NCI-H82 (cell line): Measurements from ENCODE around the gene ALG1.

Experiments used
- DNase-seq: peaks from one replicate; lab custom pipeline; 2025; lab: John Stamatoyannopoulos, UW

The ALG1 gene, protein sequence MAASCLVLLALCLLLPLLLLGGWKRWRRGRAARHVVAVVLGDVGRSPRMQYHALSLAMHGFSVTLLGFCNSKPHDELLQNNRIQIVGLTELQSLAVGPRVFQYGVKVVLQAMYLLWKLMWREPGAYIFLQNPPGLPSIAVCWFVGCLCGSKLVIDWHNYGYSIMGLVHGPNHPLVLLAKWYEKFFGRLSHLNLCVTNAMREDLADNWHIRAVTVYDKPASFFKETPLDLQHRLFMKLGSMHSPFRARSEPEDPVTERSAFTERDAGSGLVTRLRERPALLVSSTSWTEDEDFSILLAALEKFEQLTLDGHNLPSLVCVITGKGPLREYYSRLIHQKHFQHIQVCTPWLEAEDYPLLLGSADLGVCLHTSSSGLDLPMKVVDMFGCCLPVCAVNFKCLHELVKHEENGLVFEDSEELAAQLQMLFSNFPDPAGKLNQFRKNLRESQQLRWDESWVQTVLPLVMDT

DNA sequence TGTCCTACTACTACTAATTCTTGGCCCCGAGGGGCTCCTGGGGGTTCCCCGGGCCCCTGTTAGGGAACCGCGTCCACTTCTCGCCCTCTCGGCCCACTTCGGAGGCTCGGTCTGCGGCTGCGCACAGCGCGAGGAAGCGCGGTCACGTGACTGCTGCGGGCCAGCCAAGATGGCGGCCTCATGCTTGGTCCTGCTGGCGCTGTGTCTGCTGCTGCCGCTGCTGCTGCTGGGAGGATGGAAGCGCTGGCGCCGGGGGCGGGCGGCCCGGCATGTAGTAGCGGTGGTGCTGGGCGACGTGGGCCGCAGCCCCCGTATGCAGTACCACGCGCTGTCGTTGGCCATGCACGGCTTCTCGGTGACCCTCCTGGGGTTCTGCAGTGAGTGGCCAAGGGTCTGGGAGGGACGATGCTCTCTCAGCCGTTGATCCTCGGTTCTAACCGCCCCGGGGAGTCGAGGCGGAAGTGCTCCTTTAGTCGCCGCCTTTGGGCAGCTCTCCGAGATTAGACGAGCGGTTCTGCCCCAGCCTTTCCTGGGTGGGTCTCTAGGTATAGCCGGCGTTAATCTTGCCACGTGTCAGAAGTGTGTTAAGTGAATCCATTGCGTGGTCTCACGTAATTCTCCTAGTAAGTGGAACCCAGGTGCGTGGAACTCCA is at the start of gene ALG1:
Gene ALG1 (plus strand): TSS at position 163 of the 653 bp plus-strand sequence. CDS start 7 bp downstream, at position 170.
- DNase-seq: peak; percentile 91

DNA sequence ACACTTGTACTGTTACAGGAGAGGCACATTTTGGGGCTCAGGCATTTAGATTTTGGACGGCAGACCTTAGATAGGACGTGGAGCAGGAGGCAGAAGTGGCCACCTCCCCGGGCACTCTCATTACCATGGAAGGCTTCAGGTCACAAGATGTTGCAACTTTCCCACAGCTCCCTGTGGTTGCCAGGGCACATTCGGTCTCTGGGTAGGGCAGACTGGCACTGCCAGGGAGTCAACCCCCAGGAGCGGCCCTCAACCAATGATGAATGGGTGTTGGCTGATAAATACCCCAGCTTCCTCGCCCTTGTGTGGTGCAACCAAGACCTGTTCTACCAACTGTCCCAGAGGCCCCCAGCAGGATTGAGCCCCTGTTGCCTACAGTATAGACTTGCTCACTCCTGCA is 49.1 kb upstream of the ALG1 start:
- DNase-seq: no peak

DNA sequence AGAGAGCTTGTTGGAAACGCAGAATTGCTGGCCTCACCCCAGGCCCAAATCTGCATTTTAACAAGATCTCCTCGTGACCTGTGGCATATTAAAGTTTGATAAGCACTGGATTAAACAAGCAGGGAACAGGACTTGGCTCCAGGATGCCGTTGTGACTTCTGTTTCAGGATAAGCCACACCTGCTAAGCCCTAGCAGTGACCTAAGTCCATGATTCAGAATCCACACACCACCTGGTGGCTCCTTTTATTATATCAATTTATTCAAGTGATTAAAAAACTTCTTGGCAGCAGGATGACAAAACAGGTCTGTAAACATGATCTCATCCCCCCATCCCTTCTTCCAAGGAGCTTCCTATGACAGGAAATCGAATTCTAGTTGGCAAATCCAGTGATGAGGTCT is 47.0 kb upstream of the ALG1 start:
- peak; percentile 87 for DNase-seq

DNA sequence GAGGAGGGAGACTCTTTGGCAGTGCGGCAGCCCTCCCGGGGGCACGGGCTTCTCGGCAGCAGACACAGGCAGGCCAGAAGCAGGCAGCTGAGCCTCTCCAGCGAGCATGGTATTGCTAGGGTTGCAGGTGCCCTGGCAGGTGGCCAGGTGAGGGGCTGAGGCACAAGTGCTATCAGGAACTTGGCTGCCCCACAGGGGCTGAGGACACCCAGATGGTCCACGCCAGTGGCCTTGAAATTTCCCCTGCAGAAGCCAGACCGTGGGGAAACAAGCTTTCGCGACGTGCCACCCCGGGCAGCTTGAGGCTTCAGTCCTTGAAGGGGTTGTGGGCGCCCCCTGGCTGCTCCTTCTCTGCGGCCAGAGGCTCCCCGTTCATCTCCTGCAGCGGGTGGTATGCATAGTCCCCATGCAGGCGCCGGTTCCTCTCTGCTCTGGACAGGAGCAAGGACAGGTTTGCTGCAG is 46.4 kb upstream of the ALG1 start:
- DNase-seq: peak; percentile 77

DNA sequence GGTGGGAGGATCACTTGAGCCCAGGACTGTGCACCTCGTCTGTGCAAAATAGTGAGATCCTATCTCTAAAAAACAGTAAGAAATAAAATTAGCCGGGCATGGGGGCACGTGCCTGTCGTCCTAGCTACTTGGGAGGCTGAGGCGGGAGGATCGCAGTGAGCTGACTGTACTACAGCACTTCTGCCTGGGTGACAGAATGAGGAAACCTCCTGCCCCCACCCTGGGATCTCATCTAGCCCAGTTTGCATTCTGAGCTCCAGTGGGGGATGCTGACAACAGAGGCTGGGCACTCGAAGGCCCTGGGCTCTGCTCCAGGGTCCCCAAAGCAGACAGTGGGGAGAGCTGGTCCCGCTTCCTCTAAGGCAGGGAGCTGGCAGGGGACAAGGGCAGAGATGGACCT is 45.0 kb upstream of the ALG1 start:
- DNase-seq: no peak

DNA sequence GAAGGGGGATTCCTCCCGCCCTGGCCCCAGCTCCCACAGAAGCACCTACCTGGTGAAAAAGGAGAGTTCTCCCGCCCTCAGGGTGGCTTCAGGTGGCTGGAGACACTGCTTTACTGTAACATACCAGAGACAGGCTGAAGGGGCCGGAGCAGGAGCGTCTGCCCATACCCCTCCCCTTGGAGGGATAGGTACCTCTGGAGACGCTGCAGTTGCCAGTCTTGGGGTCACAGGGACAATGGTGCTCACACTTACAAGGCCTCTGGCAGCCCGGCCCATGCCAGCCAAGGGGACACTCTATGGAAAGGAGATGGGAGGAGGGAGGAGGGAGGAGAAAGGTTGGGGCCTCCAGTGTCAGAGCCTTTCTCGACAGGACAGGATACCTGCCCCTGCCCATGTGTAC is 44.6 kb upstream of the ALG1 start:
- no peak for DNase-seq

DNA sequence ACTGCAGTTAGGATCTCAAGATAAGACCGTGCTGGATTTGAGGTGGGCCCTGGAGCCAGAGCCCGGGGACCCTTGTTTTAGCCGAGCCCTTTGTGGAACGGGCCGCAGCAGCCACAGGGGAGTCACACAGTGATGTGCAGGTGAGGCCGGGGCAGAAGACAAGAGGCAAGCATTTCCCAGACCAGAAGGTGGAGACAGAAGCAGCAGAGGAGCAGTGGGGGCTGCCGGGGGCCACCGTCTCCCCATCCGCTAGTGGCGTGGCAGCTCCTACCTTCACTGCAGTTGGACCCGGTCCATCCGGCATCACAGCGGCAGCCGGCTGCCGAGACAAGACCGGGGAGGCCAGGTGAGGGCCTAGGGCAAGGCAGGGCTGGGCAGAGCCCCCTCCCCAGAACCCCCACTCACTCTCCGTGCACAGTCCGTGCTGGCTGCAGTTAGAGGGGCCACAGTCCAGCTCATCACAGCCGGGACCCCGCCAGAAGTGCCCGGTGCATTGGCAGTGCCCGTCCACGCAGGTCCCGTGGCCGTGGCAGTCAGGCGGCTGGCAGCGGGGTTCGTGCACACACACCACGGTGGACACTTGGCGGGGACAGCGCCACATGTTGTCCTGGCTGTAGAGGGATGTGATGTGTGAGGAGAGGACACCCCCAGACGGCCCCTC is 43.9 kb upstream of the ALG1 start:
- no peak for DNase-seq

DNA sequence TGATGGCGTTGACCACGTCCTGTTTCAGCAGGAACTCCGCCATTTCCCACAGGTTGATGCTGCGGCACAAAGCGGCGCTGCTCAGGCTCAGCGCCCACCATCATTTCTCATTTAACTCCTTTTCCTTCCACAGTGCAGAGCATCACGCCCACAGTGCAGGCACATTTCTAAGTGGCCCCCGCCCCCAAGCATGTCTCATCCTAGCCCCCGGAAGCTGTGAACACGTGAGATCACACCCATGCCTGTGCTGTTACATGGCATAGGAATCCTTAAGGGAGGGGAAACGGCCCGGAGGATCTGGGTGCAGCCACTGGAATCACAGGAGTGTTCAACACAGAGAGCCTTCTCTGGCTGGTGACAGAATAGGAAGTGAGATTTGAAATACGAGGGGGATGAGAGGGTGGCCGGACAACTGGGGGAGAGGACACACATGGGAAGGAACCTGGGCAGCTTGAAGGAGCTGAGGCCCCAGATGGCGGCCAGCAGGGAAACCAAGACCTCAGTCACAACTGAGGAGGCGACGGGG is 42.6 kb upstream of the ALG1 start:
- DNase-seq: no peak

DNA sequence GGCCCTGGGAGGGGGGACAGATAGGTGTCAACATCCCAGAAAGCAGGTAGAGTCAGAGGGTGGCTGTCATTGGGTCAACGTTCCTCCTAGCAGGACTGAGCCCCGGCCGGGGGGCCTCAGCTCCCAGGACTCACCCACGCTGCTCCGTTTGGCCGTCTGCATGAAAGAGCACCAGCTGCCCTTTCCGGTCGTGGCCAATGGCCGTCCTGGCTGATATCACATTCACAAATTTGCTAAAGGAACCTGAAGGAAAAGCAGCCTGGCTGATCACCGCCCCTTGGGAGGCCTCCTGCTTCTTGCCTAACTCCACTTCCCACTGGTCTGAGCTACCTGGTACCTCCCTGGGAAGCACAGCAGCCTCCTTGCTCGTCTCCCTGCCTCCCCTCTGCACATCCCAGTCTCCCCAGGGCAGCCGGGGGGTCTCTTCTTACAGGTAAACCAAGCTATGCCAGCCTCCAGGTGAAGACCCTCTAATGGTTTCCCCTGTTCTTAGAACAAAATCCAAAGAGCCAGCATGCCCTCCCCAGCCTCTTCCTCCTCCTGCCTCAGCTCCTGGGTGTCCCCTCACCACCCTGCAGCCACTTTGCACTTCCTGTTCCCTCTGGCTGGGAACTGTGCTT is 41.3 kb upstream of the ALG1 start:
- no peak for DNase-seq

DNA sequence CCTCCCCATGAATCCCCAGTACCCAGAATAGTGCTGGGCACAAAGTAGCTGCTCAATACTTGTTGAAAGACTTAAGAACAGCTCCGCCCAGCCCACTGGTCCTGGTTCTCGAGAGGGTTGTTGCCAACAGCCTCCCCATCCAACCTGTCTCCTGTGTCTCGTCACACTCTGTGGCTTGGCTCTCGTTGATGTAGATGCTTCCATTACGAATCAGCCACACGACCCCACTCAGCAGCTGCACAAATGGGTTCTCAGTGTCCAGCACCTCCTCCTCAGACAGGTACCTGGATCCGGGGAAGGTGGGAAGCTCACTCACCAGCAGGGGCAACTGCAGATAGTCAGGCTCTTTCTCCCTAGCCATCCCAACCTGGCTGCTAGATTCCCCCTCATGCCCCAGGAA is 40.0 kb upstream of the ALG1 start:
- DNase-seq: no peak

DNA sequence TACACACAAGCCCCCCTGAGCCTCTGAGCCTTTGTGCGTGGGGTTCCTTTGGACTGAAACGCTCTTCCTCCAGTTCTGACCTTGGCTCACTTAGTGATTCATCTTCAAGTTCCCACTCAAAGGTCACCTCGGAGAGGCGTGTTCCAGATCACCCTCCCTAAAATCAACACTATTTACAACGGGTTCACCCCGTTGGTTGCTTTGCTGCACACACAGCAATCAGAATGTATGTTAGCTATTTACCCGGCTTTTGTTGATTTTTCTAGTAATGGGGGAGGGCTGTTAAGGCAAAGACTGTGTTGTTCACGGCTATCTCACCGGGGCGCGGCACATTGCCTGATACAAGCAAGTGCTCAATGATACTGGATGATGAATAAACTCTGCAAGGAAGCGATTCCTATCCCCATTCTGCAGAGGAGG is 38.9 kb upstream of the ALG1 start:
- DNase-seq: no peak

DNA sequence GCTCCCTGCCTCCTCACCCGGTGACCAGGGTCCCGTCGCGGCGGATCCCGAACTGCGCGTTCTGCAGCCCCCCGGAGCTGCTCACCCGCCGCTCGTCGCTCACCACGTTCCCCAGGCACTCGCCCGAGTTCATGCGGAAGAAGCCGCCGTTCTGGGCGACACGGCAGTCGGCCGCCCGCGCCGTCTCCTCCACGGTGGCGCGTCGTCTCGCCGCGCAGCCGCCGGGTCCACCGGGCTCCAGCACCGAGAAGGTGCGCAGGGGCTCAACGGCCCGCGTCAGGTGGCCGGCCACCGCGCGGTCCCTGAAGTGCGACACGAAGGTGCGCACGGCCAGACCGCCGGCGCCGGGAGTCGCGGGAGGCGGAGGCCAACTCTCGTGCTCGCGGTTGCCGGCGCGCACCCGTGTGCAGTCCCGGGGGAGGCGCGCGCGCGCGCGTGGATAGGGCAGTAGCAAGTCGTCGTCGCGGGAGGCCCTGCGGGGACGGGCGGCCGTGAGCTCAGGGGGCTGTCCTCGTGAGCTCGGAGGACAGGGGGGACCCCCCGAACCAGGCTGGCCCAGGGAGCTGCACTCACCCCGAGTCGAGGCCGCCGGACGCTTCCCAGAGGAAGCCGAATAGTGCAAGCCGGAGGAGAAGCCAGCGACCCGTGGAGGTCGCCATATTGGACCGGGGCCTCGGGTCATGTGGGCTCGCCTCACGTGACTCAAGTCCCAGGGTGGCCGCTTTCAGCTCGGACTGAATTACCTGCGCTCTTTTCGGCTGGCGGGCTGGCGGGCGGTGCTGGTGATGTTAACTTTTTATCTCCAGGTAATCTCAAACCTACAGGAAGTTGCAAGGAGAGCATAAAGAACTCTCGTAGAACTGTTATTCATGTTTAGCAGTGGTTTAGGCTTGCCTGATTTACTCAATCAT is 38.1 kb upstream of the ALG1 start, which contains the start of gene NAGPA:
Gene NAGPA (minus strand): TSS at position 680 of the 911 bp plus-strand sequence. CDS start 21 bp downstream, at position 659.
- peak; percentile 88 for DNase-seq

DNA sequence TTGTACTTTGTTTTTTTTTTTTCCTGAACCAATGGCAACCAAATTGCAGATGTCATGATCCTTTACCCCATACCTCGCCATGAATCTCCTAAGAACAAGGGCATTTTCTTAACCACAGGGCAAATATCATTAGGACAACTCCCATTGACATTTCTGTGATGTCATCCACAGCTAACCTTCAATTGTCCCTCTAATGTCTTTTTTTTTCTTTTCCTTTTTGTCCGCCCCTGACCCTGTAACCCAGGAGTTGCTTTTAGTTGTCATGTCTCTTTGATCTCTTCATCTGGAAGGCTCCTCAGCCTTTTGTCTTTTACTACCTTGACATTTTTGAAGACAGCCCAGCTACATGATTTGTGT is 37.5 kb upstream of the ALG1 start:
- no peak for DNase-seq

DNA sequence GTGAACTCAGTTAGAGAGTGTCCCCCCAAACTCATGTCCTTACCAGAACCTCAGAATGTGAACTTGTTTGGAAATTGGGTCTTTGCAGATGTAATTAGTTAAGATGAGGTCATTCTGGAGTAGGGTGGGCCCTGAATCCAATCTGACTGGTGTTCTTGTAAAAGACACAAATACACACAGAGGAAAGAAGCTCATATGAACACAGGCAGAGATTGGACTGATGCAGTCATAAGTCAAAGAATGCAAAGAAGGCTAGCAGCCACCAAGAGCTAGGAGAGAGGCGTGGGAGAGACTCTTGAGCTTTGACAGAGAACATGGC is 35.8 kb upstream of the ALG1 start:
- DNase-seq: no peak

DNA sequence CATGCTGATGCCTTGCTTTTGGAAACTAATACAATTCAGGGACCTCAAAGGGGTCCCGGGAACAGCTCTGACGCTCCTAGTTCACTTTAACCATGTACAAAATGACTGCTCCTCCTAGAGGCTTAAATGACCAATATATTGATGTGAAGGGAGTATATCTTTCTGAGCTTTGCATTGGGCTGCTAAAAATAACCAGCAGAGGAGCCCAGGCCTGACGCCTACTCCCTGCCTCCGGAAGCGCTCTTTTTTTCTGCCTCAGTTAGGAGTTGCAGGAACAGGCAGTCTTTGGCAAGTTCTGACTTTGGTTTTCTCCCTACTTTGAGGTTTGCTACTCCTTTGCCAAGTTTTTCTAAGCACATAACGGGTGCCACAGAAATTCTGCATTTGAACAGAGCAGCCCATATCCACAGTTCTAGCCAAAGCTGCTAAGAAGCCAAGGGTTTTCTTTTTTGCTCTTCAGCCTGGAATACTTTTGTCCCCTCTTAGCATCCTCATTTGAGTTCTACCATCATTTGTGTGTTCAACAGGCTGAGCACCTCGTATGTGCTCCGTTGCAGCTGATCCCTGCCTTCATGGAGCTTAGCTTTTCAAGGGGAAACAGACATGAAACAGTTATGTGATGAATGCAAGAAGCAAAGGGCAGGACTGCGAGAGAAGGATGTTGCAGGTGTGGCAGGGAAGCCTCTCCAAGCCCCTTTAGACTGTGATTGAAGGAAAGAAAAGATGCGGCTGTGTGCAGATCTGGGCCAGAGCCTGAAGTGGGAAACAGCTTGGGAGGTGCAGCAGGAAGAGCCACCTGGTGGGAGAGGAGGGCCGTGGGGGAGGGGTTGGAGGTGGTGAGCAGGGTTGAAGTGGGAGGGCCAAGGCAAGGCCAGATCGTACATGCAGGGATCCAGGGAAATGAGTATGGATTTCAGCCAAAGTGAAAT is 35.2 kb upstream of the ALG1 start:
- peak; percentile 23 for DNase-seq

DNA sequence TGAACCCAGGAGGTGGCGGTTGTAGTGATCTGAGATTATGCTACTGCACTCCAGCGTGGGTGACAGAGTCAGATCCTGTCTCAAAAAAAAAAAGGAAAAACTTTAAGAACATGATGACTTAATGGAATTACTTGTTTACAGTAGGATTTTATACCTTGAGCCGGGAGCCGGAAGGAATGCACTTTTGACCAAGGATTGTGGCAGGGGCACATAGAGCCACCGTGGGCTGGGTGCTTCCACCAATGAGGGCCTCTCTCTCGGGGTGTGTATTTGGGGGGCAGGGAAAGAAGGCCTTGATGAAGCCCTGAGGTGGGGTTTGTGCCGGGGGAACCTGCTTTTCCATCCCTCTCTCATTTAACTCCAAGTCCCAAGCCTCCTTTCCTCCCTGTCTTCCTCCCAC is 31.2 kb upstream of the ALG1 start:
- DNase-seq: no peak

DNA sequence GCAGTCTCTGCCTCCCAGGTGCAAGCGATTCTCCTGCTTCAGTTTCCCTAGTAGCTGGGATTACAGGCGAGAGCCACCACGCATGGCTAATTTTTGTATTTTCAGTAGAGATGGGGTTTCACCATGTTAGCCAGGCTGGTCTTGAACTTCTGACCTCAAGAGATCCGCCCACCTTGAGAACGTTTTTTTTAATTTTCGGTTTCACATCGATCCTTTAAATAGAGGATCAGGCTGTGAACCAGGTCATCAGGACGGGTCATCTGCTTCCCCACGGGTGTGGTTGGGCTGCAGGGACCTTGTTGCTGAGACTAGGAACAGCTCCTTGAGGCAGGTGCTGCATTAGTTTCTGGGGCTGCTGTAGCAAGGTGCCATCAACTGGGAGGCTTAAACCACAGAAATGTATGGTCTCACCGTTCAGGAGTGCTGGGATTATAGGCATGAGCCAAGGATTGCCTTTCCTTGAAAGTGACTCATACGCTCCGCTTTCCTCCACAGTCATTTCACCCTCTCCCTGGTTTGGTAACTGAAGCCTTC is 30.0 kb upstream of the ALG1 start:
- DNase-seq: no peak

DNA sequence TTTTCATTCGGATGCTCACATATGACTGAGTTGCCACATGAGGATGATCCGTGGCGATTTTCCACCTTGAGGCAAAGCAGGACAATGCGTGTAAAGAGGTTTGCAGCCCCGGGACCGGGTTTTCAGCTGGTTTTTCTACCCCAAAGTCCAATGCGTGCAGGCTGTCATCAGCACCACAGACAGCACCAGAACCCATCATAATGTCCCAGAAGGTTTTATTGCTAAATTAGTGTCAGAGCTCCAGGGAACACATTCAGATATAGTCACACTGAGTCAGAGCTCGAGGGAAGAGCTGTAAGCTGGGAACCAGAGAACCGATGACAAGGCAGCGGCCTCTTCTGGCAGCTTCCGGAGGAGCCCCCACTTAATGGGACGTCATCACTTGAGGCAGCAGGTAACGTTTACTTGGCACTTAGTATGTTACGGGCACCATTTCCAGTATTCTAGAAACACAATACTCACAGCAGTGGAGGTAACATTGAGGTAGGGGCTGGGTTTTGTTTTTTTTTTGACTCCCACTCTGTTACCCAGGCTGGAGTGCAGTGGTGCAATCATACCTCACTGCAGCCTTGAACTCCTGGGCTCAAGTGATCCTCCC is 29.0 kb upstream of the ALG1 start:
- peak; percentile 55 for DNase-seq

DNA sequence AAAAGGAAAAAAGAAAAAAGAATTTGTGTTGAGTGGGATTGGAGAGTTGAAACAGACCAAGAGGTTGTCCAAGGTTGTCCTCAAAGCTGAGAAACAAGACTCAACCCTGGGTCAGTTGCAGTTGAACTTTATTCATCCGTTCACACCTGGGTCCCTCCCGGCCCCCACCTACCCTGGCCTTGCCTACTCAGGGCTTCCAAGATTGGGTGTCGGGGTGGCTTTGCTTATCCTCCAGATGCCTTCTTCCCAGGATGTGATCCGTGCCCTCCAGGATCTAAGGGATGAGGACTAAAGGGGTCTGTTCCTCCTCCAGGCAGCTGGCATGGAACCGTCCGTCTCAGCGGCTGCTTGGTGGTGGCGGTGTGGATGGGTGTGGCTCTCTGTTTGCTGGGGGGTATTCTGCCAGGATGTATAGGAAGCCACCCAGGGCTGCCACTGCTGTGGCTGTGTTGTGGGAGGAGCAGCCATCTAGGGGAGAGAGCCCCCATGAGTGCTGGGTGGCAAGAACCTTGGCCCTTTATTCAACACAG is 27.6 kb upstream of the ALG1 start:
- no peak for DNase-seq
